SK-N-SH treated with all-trans-retinoic acid at 6 μM for 48 hours (cell line): ENCODE data around the gene SRGAP1.

Source experiments
- ATAC-seq: fragments of 200-7000 bp; cut with Tn5 transposase; 3 replicates; pipeline ENCODE4 v1.9.1; 2020; ENCODE audit warnings: mild to moderate bottlenecking, moderate library complexity
- BACH2 ChIP-seq: fragments of 250-450 bp; sonication (Bioruptor Pico); IDR thresholded peaks from 2 replicates; pipeline ENCODE4 v1.9.0; 2021; ENCODE audit warnings: mild to moderate bottlenecking, borderline replicate concordance
- CREB5 ChIP-seq: fragments of 250-450 bp; sonication (Bioruptor Pico); IDR thresholded peaks from 2 replicates; pipeline ENCODE4 v1.5.1; 2020; ENCODE audit warnings: low read depth, mild to moderate bottlenecking, moderate library complexity
- CSDC2 ChIP-seq: fragments of 250-450 bp; sonication (Bioruptor Pico); IDR thresholded peaks from 2 replicates; pipeline ENCODE4 v1.5.0; 2020; ENCODE audit warnings: mild to moderate bottlenecking, moderate library complexity
- ESRRG ChIP-seq: fragments of 250-450 bp; sonication (Bioruptor Pico); IDR thresholded peaks from 2 replicates; pipeline ENCODE4 v1.6.1; 2021; ENCODE audit warnings: mild to moderate bottlenecking
- GLIS3 ChIP-seq: fragments of 250-450 bp; sonication (Bioruptor Pico); IDR thresholded peaks from 2 replicates; pipeline ENCODE4 v1.5.0; 2020; ENCODE audit warnings: mild to moderate bottlenecking, moderate library complexity
- ISL1 ChIP-seq: fragments of 250-450 bp; sonication (Bioruptor Pico); IDR thresholded peaks from 2 replicates; pipeline ENCODE4 v2.1.2; 2022; ENCODE audit warnings: mild to moderate bottlenecking, moderate library complexity
- OSR1 ChIP-seq: fragments of 250-450 bp; sonication (Bioruptor Pico); IDR thresholded peaks from 2 replicates; pipeline ENCODE4 v1.8.0; 2022; ENCODE audit warnings: moderate library complexity, mild to moderate bottlenecking, inconsistent platforms
- PPARA ChIP-seq: fragments of 250-450 bp; sonication (Bioruptor Pico); IDR thresholded peaks from 2 replicates; pipeline ENCODE4 v1.5.0; 2020; ENCODE audit warnings: mild to moderate bottlenecking, borderline replicate concordance
- RARB ChIP-seq: fragments of 250-450 bp; sonication (Bioruptor Pico); IDR thresholded peaks from 2 replicates; pipeline ENCODE4 v1.8.0; 2021; ENCODE audit warnings: mild to moderate bottlenecking, moderate library complexity
- SNAI2 ChIP-seq: fragments of 250-450 bp; sonication (Bioruptor Pico); IDR thresholded peaks from 2 replicates; pipeline ENCODE4 v1.5.0; 2020; ENCODE audit warnings: mild to moderate bottlenecking, moderate library complexity
- TCF4 ChIP-seq: fragments of 250-450 bp; sonication (Bioruptor Pico); IDR thresholded peaks from 2 replicates; pipeline ENCODE4 v1.8.0; 2021; ENCODE audit warnings: mild to moderate bottlenecking, moderate library complexity, borderline replicate concordance
- TOX ChIP-seq: fragments of 250-450 bp; sonication (Bioruptor Pico); IDR thresholded peaks from 2 replicates; pipeline ENCODE4 v1.8.0; 2021; ENCODE audit warnings: mild to moderate bottlenecking, moderate library complexity, borderline replicate concordance
- ZC3H10 ChIP-seq: fragments of 250-450 bp; sonication (Bioruptor Pico); IDR thresholded peaks from 2 replicates; pipeline ENCODE4 v1.5.1; 2021; ENCODE audit warnings: mild to moderate bottlenecking, moderate library complexity
- ZFP3 ChIP-seq: fragments of 250-450 bp; sonication (Bioruptor Pico); IDR thresholded peaks from 2 replicates; pipeline ENCODE4 v1.5.0; 2020; ENCODE audit warnings: mild to moderate bottlenecking, moderate library complexity
- ZFP30 ChIP-seq: fragments of 450-650 bp; formaldehyde crosslinking; IDR thresholded peaks from 2 replicates; pipeline ENCODE4 v1.5.0; 2022; ENCODE audit warnings: mild to moderate bottlenecking, moderate library complexity
- ZNF565 ChIP-seq: fragments of 450-650 bp; formaldehyde crosslinking; conservative IDR thresholded peaks from 2 replicates; pipeline ENCODE4 v1.5.0; 2020; ENCODE audit warnings: low read depth, mild to moderate bottlenecking, moderate library complexity
- ZNF70 ChIP-seq: fragments of 450-650 bp; formaldehyde crosslinking; IDR thresholded peaks from 2 replicates; pipeline ENCODE4 v1.5.0; 2020; ENCODE audit warnings: mild to moderate bottlenecking, moderate library complexity
- ZNF8 ChIP-seq: fragments of 450-650 bp; formaldehyde crosslinking; IDR thresholded peaks from 2 replicates; pipeline ENCODE4 v1.5.0; 2020; ENCODE audit warnings: mild to moderate bottlenecking, moderate library complexity
- TF ChIP-seq, protein P1 (sequence below): fragments of 250-450 bp; sonication (Bioruptor Pico); IDR thresholded peaks from 2 replicates; pipeline ENCODE4 v1.8.0; 2020; ENCODE audit warnings: mild to moderate bottlenecking, moderate library complexity, borderline replicate concordance
- TF ChIP-seq, protein P2 (sequence below): fragments of 250-450 bp; sonication (Bioruptor Pico); IDR thresholded peaks from 2 replicates; pipeline ENCODE4 v1.5.1; 2021; ENCODE audit warnings: mild to moderate bottlenecking, moderate library complexity
- TF ChIP-seq, protein P3 (sequence below): fragments of 250-450 bp; sonication (Bioruptor Pico); IDR thresholded peaks from 2 replicates; pipeline ENCODE4 v1.5.0; 2020; ENCODE audit warnings: mild to moderate bottlenecking, moderate library complexity
- TF ChIP-seq, protein P4 (sequence below): fragments of 250-450 bp; sonication (Bioruptor Pico); IDR thresholded peaks from 2 replicates; pipeline ENCODE4 v1.8.0; 2021; ENCODE audit warnings: low read depth, mild to moderate bottlenecking, moderate library complexity, borderline replicate concordance

Gene SRGAP1

GRCh38 chr12:64137117-64137516 is 292.6 kb downstream of the SRGAP1 start (continued):
- TF ChIP-seq, protein P1, sequence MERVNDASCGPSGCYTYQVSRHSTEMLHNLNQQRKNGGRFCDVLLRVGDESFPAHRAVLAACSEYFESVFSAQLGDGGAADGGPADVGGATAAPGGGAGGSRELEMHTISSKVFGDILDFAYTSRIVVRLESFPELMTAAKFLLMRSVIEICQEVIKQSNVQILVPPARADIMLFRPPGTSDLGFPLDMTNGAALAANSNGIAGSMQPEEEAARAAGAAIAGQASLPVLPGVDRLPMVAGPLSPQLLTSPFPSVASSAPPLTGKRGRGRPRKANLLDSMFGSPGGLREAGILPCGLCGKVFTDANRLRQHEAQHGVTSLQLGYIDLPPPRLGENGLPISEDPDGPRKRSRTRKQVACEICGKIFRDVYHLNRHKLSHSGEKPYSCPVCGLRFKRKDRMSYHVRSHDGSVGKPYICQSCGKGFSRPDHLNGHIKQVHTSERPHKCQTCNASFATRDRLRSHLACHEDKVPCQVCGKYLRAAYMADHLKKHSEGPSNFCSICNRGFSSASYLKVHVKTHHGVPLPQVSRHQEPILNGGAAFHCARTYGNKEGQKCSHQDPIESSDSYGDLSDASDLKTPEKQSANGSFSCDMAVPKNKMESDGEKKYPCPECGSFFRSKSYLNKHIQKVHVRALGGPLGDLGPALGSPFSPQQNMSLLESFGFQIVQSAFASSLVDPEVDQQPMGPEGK (CRISPR knock-in tag): no peak
- TF ChIP-seq, protein P2, sequence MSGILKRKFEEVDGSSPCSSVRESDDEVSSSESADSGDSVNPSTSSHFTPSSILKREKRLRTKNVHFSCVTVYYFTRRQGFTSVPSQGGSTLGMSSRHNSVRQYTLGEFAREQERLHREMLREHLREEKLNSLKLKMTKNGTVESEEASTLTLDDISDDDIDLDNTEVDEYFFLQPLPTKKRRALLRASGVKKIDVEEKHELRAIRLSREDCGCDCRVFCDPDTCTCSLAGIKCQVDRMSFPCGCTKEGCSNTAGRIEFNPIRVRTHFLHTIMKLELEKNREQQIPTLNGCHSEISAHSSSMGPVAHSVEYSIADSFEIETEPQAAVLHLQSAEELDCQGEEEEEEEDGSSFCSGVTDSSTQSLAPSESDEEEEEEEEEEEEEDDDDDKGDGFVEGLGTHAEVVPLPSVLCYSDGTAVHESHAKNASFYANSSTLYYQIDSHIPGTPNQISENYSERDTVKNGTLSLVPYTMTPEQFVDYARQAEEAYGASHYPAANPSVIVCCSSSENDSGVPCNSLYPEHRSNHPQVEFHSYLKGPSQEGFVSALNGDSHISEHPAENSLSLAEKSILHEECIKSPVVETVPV (CRISPR knock-in tag): no peak
- TF ChIP-seq ISL1 (CRISPR knock-in tag): no peak
- TF ChIP-seq ZNF8 (CRISPR knock-in tag): no peak
- no peak for TF ChIP-seq ZFP3 (CRISPR knock-in tag)
- no peak for TF ChIP-seq ZNF565
- no peak for TF ChIP-seq GLIS3 (CRISPR knock-in tag)
- TF ChIP-seq ZFP30 (CRISPR knock-in tag): no peak

GRCh38 chr12:64139021-64139420 is 294.5 kb downstream of the SRGAP1 start:
- no peak for ATAC-seq
- TF ChIP-seq ZNF70 (CRISPR knock-in tag): no peak
- no peak for TF ChIP-seq BACH2 (CRISPR knock-in tag)

- TF ChIP-seq ZFP3 (CRISPR knock-in tag) (no peak), OSR1 (no peak), PPARA (CRISPR knock-in tag) (no peak), TOX (CRISPR knock-in tag) (no peak), TCF4 (CRISPR knock-in tag) (no peak), RARB (CRISPR knock-in tag) (no peak), ZFP30 (CRISPR knock-in tag) (no peak), ZNF8 (CRISPR knock-in tag) (no peak), ESRRG (CRISPR knock-in tag) (no peak), ISL1 (CRISPR knock-in tag) (no peak), ZNF565 (no peak), SNAI2 (CRISPR knock-in tag) (no peak), CSDC2 (no peak), GLIS3 (CRISPR knock-in tag) (no peak)
- TF ChIP-seq, protein P2 (CRISPR knock-in tag): no peak
- TF ChIP-seq, protein P3, sequence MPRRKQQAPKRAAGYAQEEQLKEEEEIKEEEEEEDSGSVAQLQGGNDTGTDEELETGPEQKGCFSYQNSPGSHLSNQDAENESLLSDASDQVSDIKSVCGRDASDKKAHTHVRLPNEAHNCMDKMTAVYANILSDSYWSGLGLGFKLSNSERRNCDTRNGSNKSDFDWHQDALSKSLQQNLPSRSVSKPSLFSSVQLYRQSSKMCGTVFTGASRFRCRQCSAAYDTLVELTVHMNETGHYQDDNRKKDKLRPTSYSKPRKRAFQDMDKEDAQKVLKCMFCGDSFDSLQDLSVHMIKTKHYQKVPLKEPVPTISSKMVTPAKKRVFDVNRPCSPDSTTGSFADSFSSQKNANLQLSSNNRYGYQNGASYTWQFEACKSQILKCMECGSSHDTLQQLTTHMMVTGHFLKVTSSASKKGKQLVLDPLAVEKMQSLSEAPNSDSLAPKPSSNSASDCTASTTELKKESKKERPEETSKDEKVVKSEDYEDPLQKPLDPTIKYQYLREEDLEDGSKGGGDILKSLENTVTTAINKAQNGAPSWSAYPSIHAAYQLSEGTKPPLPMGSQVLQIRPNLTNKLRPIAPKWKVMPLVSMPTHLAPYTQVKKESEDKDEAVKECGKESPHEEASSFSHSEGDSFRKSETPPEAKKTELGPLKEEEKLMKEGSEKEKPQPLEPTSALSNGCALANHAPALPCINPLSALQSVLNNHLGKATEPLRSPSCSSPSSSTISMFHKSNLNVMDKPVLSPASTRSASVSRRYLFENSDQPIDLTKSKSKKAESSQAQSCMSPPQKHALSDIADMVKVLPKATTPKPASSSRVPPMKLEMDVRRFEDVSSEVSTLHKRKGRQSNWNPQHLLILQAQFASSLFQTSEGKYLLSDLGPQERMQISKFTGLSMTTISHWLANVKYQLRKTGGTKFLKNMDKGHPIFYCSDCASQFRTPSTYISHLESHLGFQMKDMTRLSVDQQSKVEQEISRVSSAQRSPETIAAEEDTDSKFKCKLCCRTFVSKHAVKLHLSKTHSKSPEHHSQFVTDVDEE (CRISPR knock-in tag): no peak
- no peak for ATAC-seq
Observed at GRCh38 chr12:64142382-64142781, 297.9 kb downstream of the SRGAP1 start.

GRCh38 chr12:64142784-64143183 is 298.3 kb downstream of the SRGAP1 start:
- ATAC-seq: no peak
- no peak for TF ChIP-seq CSDC2
- TF ChIP-seq ESRRG (CRISPR knock-in tag): no peak
- no peak for TF ChIP-seq ISL1 (CRISPR knock-in tag)
- no peak for TF ChIP-seq ZC3H10 (CRISPR knock-in tag)
- TF ChIP-seq ZNF8 (CRISPR knock-in tag): no peak
- no peak for TF ChIP-seq CREB5 (CRISPR knock-in tag)
- no peak for TF ChIP-seq SNAI2 (CRISPR knock-in tag)
- no peak for TF ChIP-seq ZFP30 (CRISPR knock-in tag)
- TF ChIP-seq TOX (CRISPR knock-in tag): no peak
- TF ChIP-seq ZFP3 (CRISPR knock-in tag): no peak
- TF ChIP-seq, protein P4, sequence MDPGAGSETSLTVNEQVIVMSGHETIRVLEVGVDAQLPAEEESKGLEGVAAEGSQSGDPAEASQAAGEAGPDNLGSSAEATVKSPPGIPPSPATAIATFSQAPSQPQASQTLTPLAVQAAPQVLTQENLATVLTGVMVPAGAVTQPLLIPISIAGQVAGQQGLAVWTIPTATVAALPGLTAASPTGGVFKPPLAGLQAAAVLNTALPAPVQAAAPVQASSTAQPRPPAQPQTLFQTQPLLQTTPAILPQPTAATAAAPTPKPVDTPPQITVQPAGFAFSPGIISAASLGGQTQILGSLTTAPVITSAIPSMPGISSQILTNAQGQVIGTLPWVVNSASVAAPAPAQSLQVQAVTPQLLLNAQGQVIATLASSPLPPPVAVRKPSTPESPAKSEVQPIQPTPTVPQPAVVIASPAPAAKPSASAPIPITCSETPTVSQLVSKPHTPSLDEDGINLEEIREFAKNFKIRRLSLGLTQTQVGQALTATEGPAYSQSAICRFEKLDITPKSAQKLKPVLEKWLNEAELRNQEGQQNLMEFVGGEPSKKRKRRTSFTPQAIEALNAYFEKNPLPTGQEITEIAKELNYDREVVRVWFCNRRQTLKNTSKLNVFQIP: no peak
- no peak for TF ChIP-seq TCF4 (CRISPR knock-in tag)
- no peak for TF ChIP-seq PPARA (CRISPR knock-in tag)
- TF ChIP-seq ZNF70 (CRISPR knock-in tag): no peak
- TF ChIP-seq, protein P2 (CRISPR knock-in tag): no peak
- TF ChIP-seq GLIS3 (CRISPR knock-in tag): no peak
